Progenitor cell of endocrine pancreas (in vitro differentiated cells): ENCODE data around the gene PCSK7. TPM values are rescaled to one million over a fixed set of nuclear protein-coding genes. Genes with fewer than 3 reads are reported as not detected.

Experiments
- DNase-seq: peaks from one replicate; pipeline ENCODE4 v3.0.0; 2021; ENCODE audit warnings: low spot score; ENCODE audit not compliant: unreplicated experiment
- H3K27ac Mint-ChIP-seq: 2 replicates; pipeline ENCODE4 v1.8.0; 2021; ENCODE audit warnings: mild to moderate bottlenecking, moderate library complexity, mixed read lengths
- H3K27me3 Mint-ChIP-seq: 2 replicates; pipeline ENCODE4 v1.8.0; 2021; ENCODE audit warnings: mixed read lengths
- H3K36me3 Mint-ChIP-seq: 2 replicates; pipeline ENCODE4 v1.8.0; 2022; ENCODE audit warnings: mixed read lengths; ENCODE audit not compliant: insufficient read depth
- H3K4me1 Mint-ChIP-seq: 2 replicates; pipeline ENCODE4 v1.8.0; 2021; ENCODE audit warnings: low read depth, mixed read lengths
- H3K4me3 Mint-ChIP-seq: 2 replicates; pipeline ENCODE4 v1.8.0; 2021; ENCODE audit warnings: low read depth, mild to moderate bottlenecking, moderate library complexity, mixed read lengths
- H3K9me3 Mint-ChIP-seq: 2 replicates; pipeline ENCODE4 v1.8.0; 2021; ENCODE audit warnings: low read depth, mixed read lengths
- total RNA-seq: library from RNA; stranded (reverse); gene quantifications from 2 replicates; pipeline ENCODE4 v1.2.1, GENCODE V29; 2021
- TF ChIP-seq, protein P1 (sequence below): fragments of 200-600 bp; sonication (generic); IDR thresholded peaks from one replicate; pipeline ENCODE4 v1.5.0; 2021; ENCODE audit warnings: antibody characterized with exemption, mild to moderate bottlenecking; ENCODE audit not compliant: unreplicated experiment

PCSK7 gene
- total RNA-seq, 1 donor from 2014 or later, result 62.3 TPM

GRCh38 chr11:117197516-117198456, 34.1 kb downstream of the PCSK7 start:
- no peak overlapping the region for H3K27ac Mint-ChIP-seq
- no peak for DNase-seq
- TF ChIP-seq, protein P1, sequence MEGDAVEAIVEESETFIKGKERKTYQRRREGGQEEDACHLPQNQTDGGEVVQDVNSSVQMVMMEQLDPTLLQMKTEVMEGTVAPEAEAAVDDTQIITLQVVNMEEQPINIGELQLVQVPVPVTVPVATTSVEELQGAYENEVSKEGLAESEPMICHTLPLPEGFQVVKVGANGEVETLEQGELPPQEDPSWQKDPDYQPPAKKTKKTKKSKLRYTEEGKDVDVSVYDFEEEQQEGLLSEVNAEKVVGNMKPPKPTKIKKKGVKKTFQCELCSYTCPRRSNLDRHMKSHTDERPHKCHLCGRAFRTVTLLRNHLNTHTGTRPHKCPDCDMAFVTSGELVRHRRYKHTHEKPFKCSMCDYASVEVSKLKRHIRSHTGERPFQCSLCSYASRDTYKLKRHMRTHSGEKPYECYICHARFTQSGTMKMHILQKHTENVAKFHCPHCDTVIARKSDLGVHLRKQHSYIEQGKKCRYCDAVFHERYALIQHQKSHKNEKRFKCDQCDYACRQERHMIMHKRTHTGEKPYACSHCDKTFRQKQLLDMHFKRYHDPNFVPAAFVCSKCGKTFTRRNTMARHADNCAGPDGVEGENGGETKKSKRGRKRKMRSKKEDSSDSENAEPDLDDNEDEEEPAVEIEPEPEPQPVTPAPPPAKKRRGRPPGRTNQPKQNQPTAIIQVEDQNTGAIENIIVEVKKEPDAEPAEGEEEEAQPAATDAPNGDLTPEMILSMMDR, result peak; percentile 55
- no peak overlapping the region for H3K4me3 Mint-ChIP-seq
- peaks cover 6% of the 10 kb centered on the region for H3K36me3 Mint-ChIP-seq
- peaks cover 3% of the 10 kb centered on the region for H3K4me1 Mint-ChIP-seq
- peaks cover 18% of the 10 kb centered on the region for H3K27me3 Mint-ChIP-seq
- H3K9me3 Mint-ChIP-seq, result no peaks in the 10 kb centered on the region

GRCh38 chr11:117197006-117197405, 34.9 kb downstream of the PCSK7 start:
- peaks cover 6% of the 10 kb centered on the region for H3K36me3 Mint-ChIP-seq
- TF ChIP-seq, protein P1, result no peak
- H3K27me3 Mint-ChIP-seq, result peaks cover 18% of the 10 kb centered on the region
- no peaks in the 10 kb centered on the region for H3K9me3 Mint-ChIP-seq
- H3K27ac Mint-ChIP-seq, result no peak overlapping the region
- peaks cover 3% of the 10 kb centered on the region for H3K4me1 Mint-ChIP-seq
- no peak overlapping the region for H3K4me3 Mint-ChIP-seq
- DNase-seq, result no peak

GRCh38 chr11:117195761-117196160, 36.1 kb downstream of the PCSK7 start:
- peaks cover 17% of the 10 kb centered on the region for H3K27me3 Mint-ChIP-seq
- TF ChIP-seq, protein P1, result no peak
- H3K4me3 Mint-ChIP-seq, result no peak overlapping the region
- no peak overlapping the region for H3K27ac Mint-ChIP-seq
- H3K36me3 Mint-ChIP-seq, result peaks cover 8% of the 10 kb centered on the region
- no peaks in the 10 kb centered on the region for H3K9me3 Mint-ChIP-seq
- peaks cover 3% of the 10 kb centered on the region for H3K4me1 Mint-ChIP-seq
- DNase-seq, result no peak

GRCh38 chr11:117195258-117195657, 36.6 kb downstream of the PCSK7 start:
- TF ChIP-seq, protein P1, result no peak
- no peaks in the 10 kb centered on the region for H3K9me3 Mint-ChIP-seq
- peaks cover 14% of the 10 kb centered on the region for H3K27me3 Mint-ChIP-seq
- H3K4me1 Mint-ChIP-seq, result peaks cover 3% of the 10 kb centered on the region
- no peak for DNase-seq
- peak overlapping the region; percentile 8 for H3K27ac Mint-ChIP-seq
- no peak overlapping the region for H3K4me3 Mint-ChIP-seq
- peaks cover 11% of the 10 kb centered on the region for H3K36me3 Mint-ChIP-seq

DNA sequence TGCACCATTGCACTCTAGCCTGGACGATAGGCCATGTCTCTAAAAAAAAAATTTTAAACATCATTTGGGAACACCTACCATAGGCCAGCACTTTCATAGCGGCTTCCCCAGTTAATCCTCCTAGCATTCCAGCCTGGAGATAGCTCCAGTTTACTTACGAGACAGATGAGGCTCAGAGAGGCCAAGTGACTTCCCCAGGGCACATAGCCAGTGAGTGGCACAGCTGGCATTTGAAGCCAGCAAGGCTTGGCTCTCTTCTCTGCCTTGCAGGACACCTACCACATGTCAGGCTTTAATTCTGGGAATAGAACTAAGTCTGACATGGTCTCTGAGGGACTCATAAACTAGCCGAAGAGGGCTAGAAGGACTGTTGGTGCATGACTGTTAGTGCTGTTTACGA, 37.6 kb downstream of the PCSK7 start:
- H3K36me3 Mint-ChIP-seq, result peaks cover 11% of the 10 kb centered on the region
- TF ChIP-seq, protein P1, result no peak
- H3K4me3 Mint-ChIP-seq, result no peak overlapping the region
- DNase-seq, result no peak
- peaks cover 9% of the 10 kb centered on the region for H3K27me3 Mint-ChIP-seq
- no peaks in the 10 kb centered on the region for H3K9me3 Mint-ChIP-seq
- H3K27ac Mint-ChIP-seq, result no peak overlapping the region
- H3K4me1 Mint-ChIP-seq, result peaks cover 3% of the 10 kb centered on the region
